H1 (cell line): Measurements from ENCODE around the gene GLUL. TPM values are rescaled to one million over a fixed set of nuclear protein-coding genes. Genes with fewer than 3 reads are reported as not detected.

ENCODE experiments used
- CREB1 ChIP-seq: IDR thresholded peaks from 2 replicates; pipeline ENCODE4 v1.6.1; 2012; ENCODE audit warnings: inconsistent platforms
- KDM1A ChIP-seq: fragments of 200-600, 300-600 bp; sonication (generic); IDR thresholded peaks from 2 replicates; pipeline ENCODE4 v1.7.1; 2016; ENCODE audit warnings: mild to moderate bottlenecking, low read length, borderline replicate concordance
- RAD21 ChIP-seq, 2 experiments: IDR thresholded peaks in 1 of 2; conservative IDR thresholded peaks in 1 of 2; 2 replicates each; pipeline ENCODE4 v1.6.1; 2011; ENCODE audit warnings: low read depth in 2 of 2, low read length in 2 of 2, improper control_type of control experiment in 1 of 2, inconsistent platforms in 1 of 2, mild to moderate bottlenecking in 1 of 2, moderate library complexity in 1 of 2
- SIN3A ChIP-seq, 2 experiments: IDR thresholded peaks in 1 of 2; conservative IDR thresholded peaks in 1 of 2; 2 replicates each; pipeline ENCODE4 v1.6.1; 2011 to 2012; ENCODE audit warnings: low read length in 2 of 2, improper control_type of control experiment in 1 of 2, low read depth in 1 of 2, mild to moderate bottlenecking in 1 of 2
- SP1 ChIP-seq: IDR thresholded peaks from 2 replicates; pipeline ENCODE4 v1.6.1; 2011; ENCODE audit warnings: low read depth, low read length
- TEAD4 ChIP-seq: IDR thresholded peaks from 2 replicates; pipeline ENCODE4 v1.6.1; 2012; ENCODE audit warnings: low read depth, low read length, inconsistent platforms, mixed read lengths
- polyA plus RNA-seq, 7 experiments: library from polyadenylated mRNA; depleted of rRNA in 3 of 7; stranded (reverse) in 5 of 7; unstranded in 2 of 7; fragments of >200 nt in 5 of 7; fragments of 200-250 nt in 2 of 7; gene quantifications; 1 replicate in 5 of 7; 2 replicates in 1 of 7; 4 replicates in 1 of 7; pipeline versions ENCODE4 v1.2.1 to v1.2.3, GENCODE V29; 2011 to 2013; ENCODE audit warnings: missing spikeins in 2 of 7, mixed read lengths in 2 of 7
- total RNA-seq: library from RNA; stranded (reverse); fragmentation: NEBNext Ultra II Directional; extraction: Animal tissue kit (Norgen Biotek cat#: 25700); gene quantifications from 2 replicates; pipeline ENCODE4 v1.2.1, GENCODE V29; 2021

The GLUL gene
- total and polyA plus RNA-seq, 2 of the 8 experiments (the other 6 are each of a cell fraction or from before 2014, with no cell fraction given), result 261 to 453 TPM

- TF ChIP-seq CREB1, result no peak
- no peak for TF ChIP-seq TEAD4
- TF ChIP-seq RAD21 (IDR thresholded peaks at IDR 0.05 in 1 of 2, conservative IDR thresholded peaks at IDR 0.05 in 1 of 2; ENCODE audit: low read depth in 2 of 2, low read length in 2 of 2), result no peak
- TF ChIP-seq SP1, result no peak
- TF ChIP-seq KDM1A, result no peak
- no peak for TF ChIP-seq SIN3A (conservative IDR thresholded peaks at IDR 0.05 in 1 of 2, IDR thresholded peaks at IDR 0.05 in 1 of 2; ENCODE audit: low read depth in 1 of 2, low read length in 2 of 2)
Measured at GRCh38 chr1:182347019-182347418, 44.6 kb downstream of the GLUL start (continued).
